22Rv1 (cell line): ENCODE data around the gene CDH22.

Experiments used
- H3K27ac ChIP-seq: fragments of 450-650 bp; 2 replicates; pipeline ENCODE4 v1.5.1; 2017
- ZFX ChIP-seq: fragments of 450-650 bp; IDR thresholded peaks from 2 replicates; pipeline ENCODE4 v1.6.1; 2017; ENCODE audit warnings: antibody characterized with exemption, borderline replicate concordance
- TF ChIP-seq, protein P1 (sequence below): fragments of 450-650 bp; IDR thresholded peaks from 2 replicates; pipeline ENCODE4 v1.5.1; 2017; ENCODE audit warnings: mild to moderate bottlenecking

The CDH22 gene, protein sequence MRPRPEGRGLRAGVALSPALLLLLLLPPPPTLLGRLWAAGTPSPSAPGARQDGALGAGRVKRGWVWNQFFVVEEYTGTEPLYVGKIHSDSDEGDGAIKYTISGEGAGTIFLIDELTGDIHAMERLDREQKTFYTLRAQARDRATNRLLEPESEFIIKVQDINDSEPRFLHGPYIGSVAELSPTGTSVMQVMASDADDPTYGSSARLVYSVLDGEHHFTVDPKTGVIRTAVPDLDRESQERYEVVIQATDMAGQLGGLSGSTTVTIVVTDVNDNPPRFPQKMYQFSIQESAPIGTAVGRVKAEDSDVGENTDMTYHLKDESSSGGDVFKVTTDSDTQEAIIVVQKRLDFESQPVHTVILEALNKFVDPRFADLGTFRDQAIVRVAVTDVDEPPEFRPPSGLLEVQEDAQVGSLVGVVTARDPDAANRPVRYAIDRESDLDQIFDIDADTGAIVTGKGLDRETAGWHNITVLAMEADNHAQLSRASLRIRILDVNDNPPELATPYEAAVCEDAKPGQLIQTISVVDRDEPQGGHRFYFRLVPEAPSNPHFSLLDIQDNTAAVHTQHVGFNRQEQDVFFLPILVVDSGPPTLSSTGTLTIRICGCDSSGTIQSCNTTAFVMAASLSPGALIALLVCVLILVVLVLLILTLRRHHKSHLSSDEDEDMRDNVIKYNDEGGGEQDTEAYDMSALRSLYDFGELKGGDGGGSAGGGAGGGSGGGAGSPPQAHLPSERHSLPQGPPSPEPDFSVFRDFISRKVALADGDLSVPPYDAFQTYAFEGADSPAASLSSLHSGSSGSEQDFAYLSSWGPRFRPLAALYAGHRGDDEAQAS

DNA sequence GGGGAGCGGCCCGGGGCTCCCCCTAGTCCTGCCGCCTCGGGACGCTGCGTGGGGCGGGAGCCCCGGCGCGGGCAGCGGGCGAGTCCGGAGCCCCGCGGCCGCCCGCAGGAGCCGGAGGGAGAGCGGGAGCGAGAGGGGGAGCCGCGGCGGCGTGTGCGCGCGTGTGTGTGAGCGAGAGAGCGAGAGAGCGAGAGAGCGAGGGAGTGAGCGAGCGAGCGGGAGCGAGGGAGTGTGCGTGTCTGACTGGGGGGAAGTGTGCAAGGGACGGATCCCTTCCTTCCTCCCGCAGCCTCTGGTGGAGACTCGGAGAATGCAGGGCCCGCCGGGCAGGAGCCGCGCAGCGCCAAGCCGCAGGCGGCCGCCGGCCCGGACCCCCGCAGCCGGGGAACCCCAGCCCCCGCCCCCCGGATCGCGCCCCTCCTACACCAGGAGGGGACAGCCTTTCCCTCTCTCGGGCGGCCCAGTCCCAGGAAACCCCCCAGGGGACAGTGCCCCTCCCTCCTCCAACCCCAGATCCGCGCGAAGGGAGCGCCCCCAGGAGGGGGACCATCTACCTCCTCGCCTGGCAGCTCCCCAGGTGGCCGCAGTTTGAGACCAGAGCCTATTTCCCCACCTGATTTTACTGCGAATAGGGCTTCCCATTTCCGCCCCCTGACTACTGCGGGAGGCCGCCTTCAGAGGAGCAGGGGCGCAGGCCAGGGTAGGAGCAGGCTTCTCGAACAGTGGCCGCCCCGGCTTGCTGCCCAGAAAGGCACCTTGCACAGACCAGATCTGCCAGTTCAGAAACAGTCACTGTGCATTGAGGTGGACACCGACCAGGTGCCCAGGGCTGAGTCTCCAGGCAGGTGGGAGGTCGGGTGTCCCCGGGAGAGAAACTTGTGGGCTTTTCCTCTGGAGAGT, at the start of gene CDH22:
CDH22 (minus strand) TSS at position 241 of the 900 bp plus-strand sequence. CDS start 57,204 bp downstream, outside the sequence.
- TF ChIP-seq ZFX, result no peak
- TF ChIP-seq, protein P1, sequence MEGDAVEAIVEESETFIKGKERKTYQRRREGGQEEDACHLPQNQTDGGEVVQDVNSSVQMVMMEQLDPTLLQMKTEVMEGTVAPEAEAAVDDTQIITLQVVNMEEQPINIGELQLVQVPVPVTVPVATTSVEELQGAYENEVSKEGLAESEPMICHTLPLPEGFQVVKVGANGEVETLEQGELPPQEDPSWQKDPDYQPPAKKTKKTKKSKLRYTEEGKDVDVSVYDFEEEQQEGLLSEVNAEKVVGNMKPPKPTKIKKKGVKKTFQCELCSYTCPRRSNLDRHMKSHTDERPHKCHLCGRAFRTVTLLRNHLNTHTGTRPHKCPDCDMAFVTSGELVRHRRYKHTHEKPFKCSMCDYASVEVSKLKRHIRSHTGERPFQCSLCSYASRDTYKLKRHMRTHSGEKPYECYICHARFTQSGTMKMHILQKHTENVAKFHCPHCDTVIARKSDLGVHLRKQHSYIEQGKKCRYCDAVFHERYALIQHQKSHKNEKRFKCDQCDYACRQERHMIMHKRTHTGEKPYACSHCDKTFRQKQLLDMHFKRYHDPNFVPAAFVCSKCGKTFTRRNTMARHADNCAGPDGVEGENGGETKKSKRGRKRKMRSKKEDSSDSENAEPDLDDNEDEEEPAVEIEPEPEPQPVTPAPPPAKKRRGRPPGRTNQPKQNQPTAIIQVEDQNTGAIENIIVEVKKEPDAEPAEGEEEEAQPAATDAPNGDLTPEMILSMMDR, result peak; percentile 60
- H3K27ac ChIP-seq, result no peak within 1 kb of the TSS

DNA sequence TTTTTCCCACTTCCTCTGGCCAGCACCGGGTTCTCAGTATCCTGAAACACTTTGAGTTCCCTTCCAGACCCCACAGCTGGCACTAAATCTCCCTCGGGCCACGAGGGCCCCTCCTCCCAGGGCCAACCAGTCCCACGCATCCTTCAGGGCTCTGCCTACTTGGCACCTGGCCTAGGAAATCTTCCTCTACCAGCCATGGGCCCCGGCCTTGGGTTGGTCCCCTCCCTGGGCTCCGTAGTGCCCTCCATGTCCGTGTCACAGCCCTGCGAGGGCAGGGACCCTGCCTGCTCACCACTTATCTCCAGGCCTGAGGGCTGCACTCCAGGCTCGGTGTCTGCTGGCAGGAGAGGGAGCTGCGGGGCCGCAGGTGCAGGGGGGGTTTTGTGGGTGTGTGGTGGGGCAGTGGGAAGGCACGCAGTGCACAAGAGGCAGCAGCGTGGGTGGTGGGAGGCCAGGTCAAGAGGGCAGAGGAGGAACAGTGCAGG, 48.8 kb upstream of the CDH22 start:
- H3K27ac ChIP-seq, result no peak overlapping the region
- no peak for TF ChIP-seq ZFX
- TF ChIP-seq, protein P1, result no peak

DNA sequence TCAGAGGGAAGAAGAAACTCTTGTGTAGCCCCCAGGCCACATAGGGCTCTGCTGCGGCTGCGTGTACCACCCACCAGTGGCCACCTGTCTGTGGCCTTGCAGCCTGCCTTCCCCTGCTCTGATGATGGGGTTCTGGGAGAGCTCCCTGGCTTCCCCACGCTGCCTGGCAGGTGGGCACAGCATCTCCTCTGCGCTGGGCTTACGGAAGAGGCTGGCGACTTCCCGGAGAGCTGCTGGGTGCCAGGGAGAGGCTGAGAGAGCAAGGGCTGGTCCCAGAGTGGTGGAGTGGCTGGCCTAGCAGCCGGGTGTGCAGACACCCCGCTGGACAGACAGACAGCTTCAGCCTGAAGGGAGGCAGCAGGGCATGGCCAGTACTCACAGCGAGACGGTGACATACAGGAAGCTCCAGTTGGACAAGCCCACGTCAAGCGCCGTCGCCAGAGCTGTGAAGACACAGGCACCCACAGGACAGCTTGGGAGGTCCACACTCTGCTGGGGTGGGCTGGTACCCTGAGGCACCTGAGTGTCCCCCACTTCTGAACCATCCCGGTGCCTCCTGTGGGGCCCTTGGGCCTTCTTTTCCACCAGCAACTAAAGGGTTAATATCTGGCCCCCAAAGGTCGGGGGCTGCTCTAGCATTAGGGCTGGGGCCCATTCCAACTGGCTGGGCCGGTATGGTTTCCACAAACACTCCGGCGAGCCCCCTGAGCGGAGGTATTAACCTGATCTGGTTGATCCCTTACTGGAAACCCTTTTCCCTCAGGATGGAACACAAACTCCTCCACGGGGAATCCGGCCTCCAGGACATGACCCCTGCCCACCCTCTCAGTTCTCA, 48.1 kb upstream of the CDH22 start:
- H3K27ac ChIP-seq, result no peak overlapping the region
- TF ChIP-seq ZFX, result no peak
- TF ChIP-seq, protein P1, result no peak

DNA sequence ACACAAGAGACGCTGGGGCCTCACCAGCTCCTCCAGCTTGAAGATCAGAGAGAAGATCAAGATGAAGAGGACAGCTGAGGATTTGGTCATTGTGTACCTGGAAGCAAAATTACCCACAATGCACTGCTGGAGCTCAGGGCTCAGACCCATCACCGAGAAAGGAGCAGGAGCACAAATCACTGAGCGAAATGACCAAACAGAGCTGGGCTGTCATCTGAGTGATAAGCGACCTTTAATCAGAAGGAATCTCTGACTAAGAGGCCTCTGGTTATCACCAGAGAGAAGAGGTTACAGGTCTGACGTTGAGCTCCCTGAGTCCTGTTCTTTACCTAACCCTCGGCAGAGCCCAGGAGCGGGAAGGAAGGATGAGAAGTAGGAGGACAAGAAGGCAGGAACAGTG, 47.5 kb upstream of the CDH22 start:
- no peak overlapping the region for H3K27ac ChIP-seq
- TF ChIP-seq ZFX, result no peak
- TF ChIP-seq, protein P1, result no peak

DNA sequence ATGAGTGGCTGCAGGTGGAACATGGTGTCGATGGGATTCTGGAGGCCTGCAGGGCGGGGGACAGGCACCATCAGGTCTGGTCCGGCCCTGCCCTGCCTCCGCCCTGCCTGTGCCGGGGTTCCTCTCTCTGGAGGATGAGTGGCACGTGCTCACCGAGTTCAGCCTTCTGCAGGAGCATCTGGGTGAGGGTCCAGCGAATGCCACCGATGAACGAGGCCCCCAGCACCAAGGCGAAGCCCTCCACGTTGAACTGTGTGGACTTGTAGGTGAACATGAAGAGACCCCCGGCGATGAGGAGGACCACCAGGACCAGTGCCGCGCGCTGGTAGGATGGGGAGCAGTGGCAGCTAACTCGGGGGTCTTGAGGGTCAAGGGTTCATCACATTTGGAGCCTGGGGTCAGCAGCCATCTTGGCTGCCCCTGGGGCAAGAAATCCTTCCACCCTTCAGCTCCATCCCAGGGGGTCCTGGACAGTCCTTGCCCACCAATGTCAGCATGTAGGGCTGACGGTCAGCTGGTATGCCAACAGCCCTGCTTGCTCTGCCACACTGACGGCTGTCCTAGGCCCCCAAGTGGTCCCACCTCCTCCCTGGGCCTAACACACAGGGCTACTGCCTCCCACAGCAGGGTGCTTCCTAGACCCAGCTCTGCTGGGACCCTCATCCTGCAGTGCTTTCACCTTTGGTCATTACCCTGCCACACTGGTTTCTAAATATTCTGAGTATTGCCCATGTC, 46.8 kb upstream of the CDH22 start:
- TF ChIP-seq ZFX, result no peak
- TF ChIP-seq, protein P1, result no peak
- no peak overlapping the region for H3K27ac ChIP-seq
